ENCODE data around the gene BID. TPM values are rescaled to one million over a fixed set of nuclear protein-coding genes. Genes with fewer than 3 reads are reported as not detected.

BID gene
- total and polyA plus RNA-seq, 10 of the 15 experiments (the other 5 are each of a cell fraction or from before 2014, with no cell fraction given): 7.9 to 241 (median 136) TPM

DNA sequence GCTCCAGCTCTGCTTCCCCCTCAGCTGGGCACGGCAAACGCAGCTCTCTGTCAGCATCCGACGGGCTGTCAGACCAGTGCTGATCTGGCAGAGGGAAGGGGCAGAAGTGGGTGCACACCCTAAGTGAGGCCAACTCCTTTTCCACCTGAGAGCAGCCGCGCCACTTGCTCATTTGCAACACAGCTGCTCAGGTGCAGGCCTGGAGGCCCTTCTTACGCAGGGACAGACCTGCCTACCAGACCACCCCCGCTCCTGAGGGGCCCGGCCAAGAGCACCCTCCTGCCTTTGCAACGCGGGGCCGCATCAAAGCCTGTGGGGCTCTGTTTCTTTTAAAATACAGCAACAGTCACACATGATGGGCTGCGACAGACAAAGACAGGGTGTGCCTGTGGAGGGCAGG, 47.8 kb upstream of the BID start:
- RAD21 ChIA-PET (ENCODE audit: unreplicated experiment): interaction anchor here (0.8 kb wide), 1 partner anchor 57 kb away, joined by 3 read pairs; no protein-coding TSS in a partner anchor
- WGBS (ENCODE audit: insufficient coverage, insufficient replicate concordance, low lambda C conversion rate, missing lambda C conversion rate): 82% methylated on average over 12 of the region's 13 CpGs
- SMC1A ChIA-PET (ENCODE audit: uncharacterized antibody, unreplicated experiment): no interaction called here
- Histone ChIP-seq H3K27ac (ENCODE audit: control insufficient read depth, insufficient read depth) (no peak overlapping the region), H3K9me3 (replicated peaks; ENCODE audit: control insufficient read depth, insufficient read depth, low read length) (no peaks in the 10 kb centered on the region), H2AFZ (ENCODE audit: control insufficient read depth, low read depth, low read length) (no peak overlapping the region), H3K79me2 (ENCODE audit: control insufficient read depth, insufficient read depth, low read length) (no peaks in the 10 kb centered on the region), H3K4me2 (ENCODE audit: control insufficient read depth, insufficient read depth) (no peak overlapping the region), H3K36me3 (ENCODE audit: control insufficient read depth in 2 of 2, insufficient read depth in 2 of 2, low read length in 1 of 2) (peaks cover 2 to 21% of the 10 kb centered on the region in 2 experiments; a peak in 3 of 4 replicates), H3K4me3 (no peak overlapping the region), H3K4me1 (ENCODE audit: control insufficient read depth, insufficient read depth, low read length) (no peaks in the 10 kb centered on the region), H3K27me3 (replicated peaks in 1 of 2; ENCODE audit: control insufficient read depth in 2 of 2, insufficient read depth in 2 of 2, low read length in 1 of 2) (no peaks in the 10 kb centered on the region), H4K20me1 (ENCODE audit: control insufficient read depth, insufficient read depth) (no peaks in the 10 kb centered on the region), H3K9ac (ENCODE audit: control insufficient read depth, insufficient read depth, low read length) (no peak overlapping the region)
- no peak for TF ChIP-seq STAT3 (IDR thresholded peaks at IDR 0.05; ENCODE audit: low read depth, low read length)
- TF ChIP-seq, protein P1, sequence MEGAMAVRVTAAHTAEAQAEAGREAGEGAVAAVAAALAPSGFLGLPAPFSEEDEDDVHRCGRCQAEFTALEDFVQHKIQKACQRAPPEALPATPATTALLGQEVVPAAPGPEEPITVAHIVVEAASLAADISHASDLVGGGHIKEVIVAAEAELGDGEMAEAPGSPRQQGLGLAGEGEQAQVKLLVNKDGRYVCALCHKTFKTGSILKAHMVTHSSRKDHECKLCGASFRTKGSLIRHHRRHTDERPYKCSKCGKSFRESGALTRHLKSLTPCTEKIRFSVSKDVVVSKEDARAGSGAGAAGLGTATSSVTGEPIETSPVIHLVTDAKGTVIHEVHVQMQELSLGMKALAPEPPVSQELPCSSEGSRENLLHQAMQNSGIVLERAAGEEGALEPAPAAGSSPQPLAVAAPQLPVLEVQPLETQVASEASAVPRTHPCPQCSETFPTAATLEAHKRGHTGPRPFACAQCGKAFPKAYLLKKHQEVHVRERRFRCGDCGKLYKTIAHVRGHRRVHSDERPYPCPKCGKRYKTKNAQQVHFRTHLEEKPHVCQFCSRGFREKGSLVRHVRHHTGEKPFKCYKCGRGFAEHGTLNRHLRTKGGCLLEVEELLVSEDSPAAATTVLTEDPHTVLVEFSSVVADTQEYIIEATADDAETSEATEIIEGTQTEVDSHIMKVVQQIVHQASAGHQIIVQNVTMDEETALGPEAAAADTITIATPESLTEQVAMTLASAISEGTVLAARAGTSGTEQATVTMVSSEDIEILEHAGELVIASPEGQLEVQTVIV (IDR thresholded peaks at IDR 0.05; ENCODE audit: borderline replicate concordance, partially characterized antibody): no peak
- no peak for TF ChIP-seq NR2F1 (conservative IDR thresholded peaks at IDR 0.05)
- TF ChIP-seq RAD21 (IDR thresholded peaks at IDR 0.05; ENCODE audit: insufficient read depth, low read depth, low read length): no peak
- TF ChIP-seq ZNF274 (IDR thresholded peaks at IDR 0.05; ENCODE audit: insufficient read depth, insufficient read length): no peak
- no peak for TF ChIP-seq NR2C2 (IDR thresholded peaks at IDR 0.05; ENCODE audit: borderline replicate concordance, control insufficient read depth, insufficient read length, low read depth)
- no peak for TF ChIP-seq RELA (IDR thresholded peaks at IDR 0.05; ENCODE audit: borderline replicate concordance, partially characterized antibody)
- no peak for TF ChIP-seq MXI1 (IDR thresholded peaks at IDR 0.05; ENCODE audit: low read depth, low read length)
- TF ChIP-seq IKZF1 (conservative IDR thresholded peaks at IDR 0.05): no peak
- TF ChIP-seq TAF1 (IDR thresholded peaks at IDR 0.05; ENCODE audit: borderline replicate concordance, low read depth, low read length): no peak
- no peak for TF ChIP-seq SMC3 (IDR thresholded peaks at IDR 0.05; ENCODE audit: borderline replicate concordance, low read length)
- no peak for TF ChIP-seq HCFC1 (IDR thresholded peaks at IDR 0.05; ENCODE audit: low read length)
- no peak for TF ChIP-seq JUND (IDR thresholded peaks at IDR 0.05; ENCODE audit: low read depth, low read length)
- TF ChIP-seq, protein P2, sequence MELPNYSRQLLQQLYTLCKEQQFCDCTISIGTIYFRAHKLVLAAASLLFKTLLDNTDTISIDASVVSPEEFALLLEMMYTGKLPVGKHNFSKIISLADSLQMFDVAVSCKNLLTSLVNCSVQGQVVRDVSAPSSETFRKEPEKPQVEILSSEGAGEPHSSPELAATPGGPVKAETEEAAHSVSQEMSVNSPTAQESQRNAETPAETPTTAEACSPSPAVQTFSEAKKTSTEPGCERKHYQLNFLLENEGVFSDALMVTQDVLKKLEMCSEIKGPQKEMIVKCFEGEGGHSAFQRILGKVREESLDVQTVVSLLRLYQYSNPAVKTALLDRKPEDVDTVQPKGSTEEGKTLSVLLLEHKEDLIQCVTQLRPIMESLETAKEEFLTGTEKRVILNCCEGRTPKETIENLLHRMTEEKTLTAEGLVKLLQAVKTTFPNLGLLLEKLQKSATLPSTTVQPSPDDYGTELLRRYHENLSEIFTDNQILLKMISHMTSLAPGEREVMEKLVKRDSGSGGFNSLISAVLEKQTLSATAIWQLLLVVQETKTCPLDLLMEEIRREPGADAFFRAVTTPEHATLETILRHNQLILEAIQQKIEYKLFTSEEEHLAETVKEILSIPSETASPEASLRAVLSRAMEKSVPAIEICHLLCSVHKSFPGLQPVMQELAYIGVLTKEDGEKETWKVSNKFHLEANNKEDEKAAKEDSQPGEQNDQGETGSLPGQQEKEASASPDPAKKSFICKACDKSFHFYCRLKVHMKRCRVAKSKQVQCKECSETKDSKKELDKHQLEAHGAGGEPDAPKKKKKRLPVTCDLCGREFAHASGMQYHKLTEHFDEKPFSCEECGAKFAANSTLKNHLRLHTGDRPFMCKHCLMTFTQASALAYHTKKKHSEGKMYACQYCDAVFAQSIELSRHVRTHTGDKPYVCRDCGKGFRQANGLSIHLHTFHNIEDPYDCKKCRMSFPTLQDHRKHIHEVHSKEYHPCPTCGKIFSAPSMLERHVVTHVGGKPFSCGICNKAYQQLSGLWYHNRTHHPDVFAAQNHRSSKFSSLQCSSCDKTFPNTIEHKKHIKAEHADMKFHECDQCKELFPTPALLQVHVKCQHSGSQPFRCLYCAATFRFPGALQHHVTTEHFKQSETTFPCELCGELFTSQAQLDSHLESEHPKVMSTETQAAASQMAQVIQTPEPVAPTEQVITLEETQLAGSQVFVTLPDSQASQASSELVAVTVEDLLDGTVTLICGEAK (IDR thresholded peaks at IDR 0.05; ENCODE audit: borderline replicate concordance): no peak
- POLR2A ChIA-PET: no interaction called here
- no peak for FAIRE-seq
- no TSS peak for BruUV-seq (replicated peaks)
- intact Hi-C loops (cut with micrococcal nuclease; ENCODE audit: unreplicated experiment) (no loop called here), in situ Hi-C loops (cut with MboI) (no loop called here)
- CTCF ChIA-PET: interaction anchor here (1.9 kb wide), 1 partner anchor 8 kb away, joined by 6 read pairs; no protein-coding TSS in a partner anchor
- ATAC-seq: no peak
- DNase-seq (ENCODE audit: low read depth, low spot score): no peak

Data from GM12878 (cell line).